ENCODE data around the gene NAALAD2. TPM values are rescaled to one million over a fixed set of nuclear protein-coding genes. Genes with fewer than 3 reads are reported as not detected.

The NAALAD2 gene
- total RNA-seq, 1 donor from 2014 or later = 0.40 TPM

- no peak for DNase-seq (ENCODE audit: low read depth, low spot score)
Measured at GRCh38 chr11:90241414-90241813, 107.0 kb downstream of the NAALAD2 start.

Other genes with a start within 250 kb of the NAALAD2 start
- gene TRIM49D1, start 212.4 kb upstream of the NAALAD2 start, total RNA-seq = not detected in 2 replicates
- not detected in 2 replicates for gene TRIM49D2, start 210.6 kb upstream of the NAALAD2 start, total RNA-seq
- gene TRIM64, start 168.6 kb upstream of the NAALAD2 start, total RNA-seq = not detected in 2 replicates
- gene TRIM49C, start 103.6 kb upstream of the NAALAD2 start, total RNA-seq = not detected in 2 replicates
- gene UBTFL1, start 48.7 kb upstream of the NAALAD2 start, total RNA-seq = not detected in 2 replicates
- 22.7 and 93.3 TPM in 2 replicates for gene CHORDC1, start 88.4 kb downstream of the NAALAD2 start, total RNA-seq

Measured in pulmonary artery endothelial cell (primary cell).